SK-N-SH treated with all-trans-retinoic acid at 6 μM for 48 hours (cell line): ENCODE measurements around the gene GJA1.

Experiments
- BACH2 ChIP-seq: fragments of 250-450 bp; sonication (Bioruptor Pico); IDR thresholded peaks from 2 replicates; pipeline ENCODE4 v1.9.0; 2021; ENCODE audit warnings: mild to moderate bottlenecking, borderline replicate concordance
- CREB5 ChIP-seq: fragments of 250-450 bp; sonication (Bioruptor Pico); IDR thresholded peaks from 2 replicates; pipeline ENCODE4 v1.5.1; 2020; ENCODE audit warnings: low read depth, mild to moderate bottlenecking, moderate library complexity
- ESRRG ChIP-seq: fragments of 250-450 bp; sonication (Bioruptor Pico); IDR thresholded peaks from 2 replicates; pipeline ENCODE4 v1.6.1; 2021; ENCODE audit warnings: mild to moderate bottlenecking
- GLIS3 ChIP-seq: fragments of 250-450 bp; sonication (Bioruptor Pico); IDR thresholded peaks from 2 replicates; pipeline ENCODE4 v1.5.0; 2020; ENCODE audit warnings: mild to moderate bottlenecking, moderate library complexity
- PATZ1 ChIP-seq: fragments of 250-450 bp; sonication (Bioruptor Pico); IDR thresholded peaks from 2 replicates; pipeline ENCODE4 v1.8.0; 2020; ENCODE audit warnings: mild to moderate bottlenecking, moderate library complexity, borderline replicate concordance
- PPARA ChIP-seq: fragments of 250-450 bp; sonication (Bioruptor Pico); IDR thresholded peaks from 2 replicates; pipeline ENCODE4 v1.5.0; 2020; ENCODE audit warnings: mild to moderate bottlenecking, borderline replicate concordance
- RARB ChIP-seq: fragments of 250-450 bp; sonication (Bioruptor Pico); IDR thresholded peaks from 2 replicates; pipeline ENCODE4 v1.8.0; 2021; ENCODE audit warnings: mild to moderate bottlenecking, moderate library complexity
- TOX ChIP-seq: fragments of 250-450 bp; sonication (Bioruptor Pico); IDR thresholded peaks from 2 replicates; pipeline ENCODE4 v1.8.0; 2021; ENCODE audit warnings: mild to moderate bottlenecking, moderate library complexity, borderline replicate concordance
- TSHZ2 ChIP-seq: fragments of 250-450 bp; sonication (Bioruptor Pico); IDR thresholded peaks from 2 replicates; pipeline ENCODE4 v1.5.0; 2020; ENCODE audit warnings: mild to moderate bottlenecking, moderate library complexity
- ZFP30 ChIP-seq: fragments of 450-650 bp; formaldehyde crosslinking; IDR thresholded peaks from 2 replicates; pipeline ENCODE4 v1.5.0; 2022; ENCODE audit warnings: mild to moderate bottlenecking, moderate library complexity

- TF ChIP-seq TSHZ2 (no peak), TOX (CRISPR knock-in tag) (no peak), PATZ1 (CRISPR knock-in tag) (no peak), CREB5 (CRISPR knock-in tag) (no peak), GLIS3 (CRISPR knock-in tag) (no peak), PPARA (no peak), ESRRG (CRISPR knock-in tag) (no peak), RARB (CRISPR knock-in tag) (no peak), BACH2 (CRISPR knock-in tag) (no peak), ZFP30 (no peak)
Measured at GRCh38 chr6:121395736-121396135, 39.7 kb upstream of the GJA1 start.
